ENCODE results near the gene LRRC59. TPM values are rescaled to one million over a fixed set of nuclear protein-coding genes. Genes with fewer than 3 reads are reported as not detected.

The LRRC59 gene
- polyA plus RNA-seq, 1 donor from 2014 or later = 67.2 TPM

- Histone ChIP-seq H3F3A (ENCODE audit: insufficient read depth, low read length, poor library complexity, severe bottlenecking) (no peaks in the 10 kb centered on the region), H3K9me3 (ENCODE audit: low read length) (no peaks in the 10 kb centered on the region), H3K4me2 (ENCODE audit: low read length) (no peak overlapping the region), H3K79me2 (replicated peaks; ENCODE audit: insufficient read depth, low read length) (no peaks in the 10 kb centered on the region), H3K9ac (ENCODE audit: low read length) (no peak overlapping the region), H2AFZ (ENCODE audit: low read depth, low read length) (no peak overlapping the region), H3K27ac (ENCODE audit: low read length) (no peak overlapping the region), H3K4me3 (ENCODE audit: low read length) (no peak overlapping the region), H3K27me3 (ENCODE audit: insufficient read depth, low read depth, low read length) (no peaks in the 10 kb centered on the region), H3K36me3 (ENCODE audit: insufficient read depth, low read length) (no peaks in the 10 kb centered on the region), H4K20me1 (ENCODE audit: insufficient read depth) (no peaks in the 10 kb centered on the region), H3K9me2 (ENCODE audit: insufficient read depth, low read length) (no peaks in the 10 kb centered on the region)
- no peak for TF ChIP-seq RAD21 (conservative IDR thresholded peaks at IDR 0.05)
Measured at GRCh38 chr17:50352072-50352692, 45.1 kb downstream of the LRRC59 start.

GRCh38 chr17:50350733-50351132, 46.6 kb downstream of the LRRC59 start:
- Histone ChIP-seq H3K9me2 (ENCODE audit: insufficient read depth, low read length) (no peaks in the 10 kb centered on the region), H3K36me3 (ENCODE audit: insufficient read depth, low read length) (no peaks in the 10 kb centered on the region), H3K79me2 (replicated peaks; ENCODE audit: insufficient read depth, low read length) (no peaks in the 10 kb centered on the region), H3K4me3 (ENCODE audit: low read length) (no peak overlapping the region), H4K20me1 (ENCODE audit: insufficient read depth) (no peaks in the 10 kb centered on the region), H3K27me3 (ENCODE audit: insufficient read depth, low read depth, low read length) (no peaks in the 10 kb centered on the region), H3F3A (ENCODE audit: insufficient read depth, low read length, poor library complexity, severe bottlenecking) (no peaks in the 10 kb centered on the region), H2AFZ (ENCODE audit: low read depth, low read length) (no peak overlapping the region), H3K4me2 (ENCODE audit: low read length) (no peak overlapping the region), H3K9me3 (ENCODE audit: low read length) (no peaks in the 10 kb centered on the region), H3K9ac (ENCODE audit: low read length) (no peak overlapping the region), H3K27ac (ENCODE audit: low read length) (no peak overlapping the region)
- no peak for TF ChIP-seq SMC3 (conservative IDR thresholded peaks at IDR 0.05; ENCODE audit: poor library complexity)
- TF ChIP-seq, protein P1, sequence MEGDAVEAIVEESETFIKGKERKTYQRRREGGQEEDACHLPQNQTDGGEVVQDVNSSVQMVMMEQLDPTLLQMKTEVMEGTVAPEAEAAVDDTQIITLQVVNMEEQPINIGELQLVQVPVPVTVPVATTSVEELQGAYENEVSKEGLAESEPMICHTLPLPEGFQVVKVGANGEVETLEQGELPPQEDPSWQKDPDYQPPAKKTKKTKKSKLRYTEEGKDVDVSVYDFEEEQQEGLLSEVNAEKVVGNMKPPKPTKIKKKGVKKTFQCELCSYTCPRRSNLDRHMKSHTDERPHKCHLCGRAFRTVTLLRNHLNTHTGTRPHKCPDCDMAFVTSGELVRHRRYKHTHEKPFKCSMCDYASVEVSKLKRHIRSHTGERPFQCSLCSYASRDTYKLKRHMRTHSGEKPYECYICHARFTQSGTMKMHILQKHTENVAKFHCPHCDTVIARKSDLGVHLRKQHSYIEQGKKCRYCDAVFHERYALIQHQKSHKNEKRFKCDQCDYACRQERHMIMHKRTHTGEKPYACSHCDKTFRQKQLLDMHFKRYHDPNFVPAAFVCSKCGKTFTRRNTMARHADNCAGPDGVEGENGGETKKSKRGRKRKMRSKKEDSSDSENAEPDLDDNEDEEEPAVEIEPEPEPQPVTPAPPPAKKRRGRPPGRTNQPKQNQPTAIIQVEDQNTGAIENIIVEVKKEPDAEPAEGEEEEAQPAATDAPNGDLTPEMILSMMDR (IDR thresholded peaks at IDR 0.05; ENCODE audit: poor library complexity, severe bottlenecking) = no peak
- TF ChIP-seq MXI1 (conservative IDR thresholded peaks at IDR 0.05; ENCODE audit: poor library complexity, severe bottlenecking) = no peak
- no peak for TF ChIP-seq EP300 (conservative IDR thresholded peaks at IDR 0.05; ENCODE audit: poor library complexity, severe bottlenecking)
- TF ChIP-seq EZH2 (IDR thresholded peaks at IDR 0.05; ENCODE audit: borderline replicate concordance, insufficient read depth, low read length, poor library complexity, severe bottlenecking) = no peak
- no peak for TF ChIP-seq RAD21 (conservative IDR thresholded peaks at IDR 0.05)

GRCh38 chr17:50349243-50349600, 48.1 kb downstream of the LRRC59 start:
- no peak overlapping the region for H3K4me3 ChIP-seq (ENCODE audit: low read length)
- no peaks in the 10 kb centered on the region for H3K27me3 ChIP-seq (ENCODE audit: insufficient read depth, low read depth, low read length)
- no peak overlapping the region for H3K27ac ChIP-seq (ENCODE audit: low read length)
- H2AFZ ChIP-seq (ENCODE audit: low read depth, low read length) = no peak overlapping the region
- no peaks in the 10 kb centered on the region for H4K20me1 ChIP-seq (ENCODE audit: insufficient read depth)
- no peaks in the 10 kb centered on the region for H3F3A ChIP-seq (ENCODE audit: insufficient read depth, low read length, poor library complexity, severe bottlenecking)
- no peak overlapping the region for H3K4me2 ChIP-seq (ENCODE audit: low read length)
- TF ChIP-seq EZH2 (IDR thresholded peaks at IDR 0.05; ENCODE audit: borderline replicate concordance, insufficient read depth, low read length, poor library complexity, severe bottlenecking) = no peak
- TF ChIP-seq, protein P2, sequence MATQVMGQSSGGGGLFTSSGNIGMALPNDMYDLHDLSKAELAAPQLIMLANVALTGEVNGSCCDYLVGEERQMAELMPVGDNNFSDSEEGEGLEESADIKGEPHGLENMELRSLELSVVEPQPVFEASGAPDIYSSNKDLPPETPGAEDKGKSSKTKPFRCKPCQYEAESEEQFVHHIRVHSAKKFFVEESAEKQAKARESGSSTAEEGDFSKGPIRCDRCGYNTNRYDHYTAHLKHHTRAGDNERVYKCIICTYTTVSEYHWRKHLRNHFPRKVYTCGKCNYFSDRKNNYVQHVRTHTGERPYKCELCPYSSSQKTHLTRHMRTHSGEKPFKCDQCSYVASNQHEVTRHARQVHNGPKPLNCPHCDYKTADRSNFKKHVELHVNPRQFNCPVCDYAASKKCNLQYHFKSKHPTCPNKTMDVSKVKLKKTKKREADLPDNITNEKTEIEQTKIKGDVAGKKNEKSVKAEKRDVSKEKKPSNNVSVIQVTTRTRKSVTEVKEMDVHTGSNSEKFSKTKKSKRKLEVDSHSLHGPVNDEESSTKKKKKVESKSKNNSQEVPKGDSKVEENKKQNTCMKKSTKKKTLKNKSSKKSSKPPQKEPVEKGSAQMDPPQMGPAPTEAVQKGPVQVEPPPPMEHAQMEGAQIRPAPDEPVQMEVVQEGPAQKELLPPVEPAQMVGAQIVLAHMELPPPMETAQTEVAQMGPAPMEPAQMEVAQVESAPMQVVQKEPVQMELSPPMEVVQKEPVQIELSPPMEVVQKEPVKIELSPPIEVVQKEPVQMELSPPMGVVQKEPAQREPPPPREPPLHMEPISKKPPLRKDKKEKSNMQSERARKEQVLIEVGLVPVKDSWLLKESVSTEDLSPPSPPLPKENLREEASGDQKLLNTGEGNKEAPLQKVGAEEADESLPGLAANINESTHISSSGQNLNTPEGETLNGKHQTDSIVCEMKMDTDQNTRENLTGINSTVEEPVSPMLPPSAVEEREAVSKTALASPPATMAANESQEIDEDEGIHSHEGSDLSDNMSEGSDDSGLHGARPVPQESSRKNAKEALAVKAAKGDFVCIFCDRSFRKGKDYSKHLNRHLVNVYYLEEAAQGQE (IDR thresholded peaks at IDR 0.05; ENCODE audit: borderline replicate concordance) = no peak
- TF ChIP-seq RAD21 (conservative IDR thresholded peaks at IDR 0.05) = no peak
- no peak for TF ChIP-seq SMC3 (conservative IDR thresholded peaks at IDR 0.05; ENCODE audit: poor library complexity)
- no peak for TF ChIP-seq MXI1 (conservative IDR thresholded peaks at IDR 0.05; ENCODE audit: poor library complexity, severe bottlenecking)
- no peak for TF ChIP-seq POLR2AphosphoS5 (IDR thresholded peaks at IDR 0.05)
- TF ChIP-seq EP300 (conservative IDR thresholded peaks at IDR 0.05; ENCODE audit: poor library complexity, severe bottlenecking) = no peak
- no peak for TF ChIP-seq TAF1 (IDR thresholded peaks at IDR 0.05; ENCODE audit: low read depth)
- TF ChIP-seq, protein P1 (IDR thresholded peaks at IDR 0.05; ENCODE audit: poor library complexity, severe bottlenecking) = no peak
- H3K9me3 ChIP-seq (ENCODE audit: low read length) = no peaks in the 10 kb centered on the region
- H3K9me2 ChIP-seq (ENCODE audit: insufficient read depth, low read length) = no peaks in the 10 kb centered on the region
- no peaks in the 10 kb centered on the region for H3K79me2 ChIP-seq (replicated peaks; ENCODE audit: insufficient read depth, low read length)
- no peaks in the 10 kb centered on the region for H3K36me3 ChIP-seq (ENCODE audit: insufficient read depth, low read length)
- no peak overlapping the region for H3K9ac ChIP-seq (ENCODE audit: low read length)

Measured in neural cell (in vitro differentiated cells).